Liver (tissue), 3 donors: ENCODE data around the gene A1CF.

Source experiments
- EGR1 ChIP-seq, 2 donors: IDR thresholded peaks; 2 replicates each; pipeline ENCODE4 v1.6.1; 2016 to 2018; ENCODE audit warnings: antibody characterized with exemption in 2 of 2, low read depth in 2 of 2
- HNF4G ChIP-seq: IDR thresholded peaks from 2 replicates; pipeline ENCODE4 v1.6.1; 2016; ENCODE audit warnings: antibody characterized with exemption
- NR2F2 ChIP-seq: IDR thresholded peaks from 2 replicates; pipeline ENCODE4 v1.6.1; 2016; ENCODE audit warnings: antibody characterized with exemption
- RAD21 ChIP-seq, 2 donors: IDR thresholded peaks; 2 replicates each; pipeline ENCODE4 v1.6.1; 2016; ENCODE audit warnings: antibody characterized with exemption in 2 of 2, mild to moderate bottlenecking in 2 of 2
- RXRA ChIP-seq, 2 donors: IDR thresholded peaks; 2 replicates each; pipeline ENCODE4 v1.6.1; 2017 to 2018; ENCODE audit warnings: antibody characterized with exemption in 2 of 2, mild to moderate bottlenecking in 1 of 2
- TAF1 ChIP-seq: conservative IDR thresholded peaks from 2 replicates; pipeline ENCODE4 v1.6.1; 2016; ENCODE audit warnings: antibody characterized with exemption, mild to moderate bottlenecking
- YY1 ChIP-seq: IDR thresholded peaks from 2 replicates; pipeline ENCODE4 v1.6.1; 2016; ENCODE audit warnings: antibody characterized with exemption, mild to moderate bottlenecking
- TF ChIP-seq, protein P1 (sequence below): fragments of 150-350 bp; IDR thresholded peaks from 2 replicates; pipeline ENCODE4 v1.5.1; 2017; ENCODE audit warnings: improper control_type of control experiment, low read depth, low read length; ENCODE audit not compliant: missing input control
- TF ChIP-seq, protein P2 (sequence below): IDR thresholded peaks from 2 replicates; pipeline ENCODE4 v1.6.1; 2016; ENCODE audit warnings: antibody characterized with exemption, mild to moderate bottlenecking
- TF ChIP-seq, protein P3 (sequence below): IDR thresholded peaks from 2 replicates; pipeline ENCODE4 v1.6.1; 2016; ENCODE audit warnings: antibody characterized with exemption
- TF ChIP-seq, protein P4 (sequence below): IDR thresholded peaks from 2 replicates; pipeline ENCODE4 v1.6.1; 2016; ENCODE audit warnings: antibody characterized with exemption
- donor health status: healthy.
- donor health status: healthy.

DNA sequence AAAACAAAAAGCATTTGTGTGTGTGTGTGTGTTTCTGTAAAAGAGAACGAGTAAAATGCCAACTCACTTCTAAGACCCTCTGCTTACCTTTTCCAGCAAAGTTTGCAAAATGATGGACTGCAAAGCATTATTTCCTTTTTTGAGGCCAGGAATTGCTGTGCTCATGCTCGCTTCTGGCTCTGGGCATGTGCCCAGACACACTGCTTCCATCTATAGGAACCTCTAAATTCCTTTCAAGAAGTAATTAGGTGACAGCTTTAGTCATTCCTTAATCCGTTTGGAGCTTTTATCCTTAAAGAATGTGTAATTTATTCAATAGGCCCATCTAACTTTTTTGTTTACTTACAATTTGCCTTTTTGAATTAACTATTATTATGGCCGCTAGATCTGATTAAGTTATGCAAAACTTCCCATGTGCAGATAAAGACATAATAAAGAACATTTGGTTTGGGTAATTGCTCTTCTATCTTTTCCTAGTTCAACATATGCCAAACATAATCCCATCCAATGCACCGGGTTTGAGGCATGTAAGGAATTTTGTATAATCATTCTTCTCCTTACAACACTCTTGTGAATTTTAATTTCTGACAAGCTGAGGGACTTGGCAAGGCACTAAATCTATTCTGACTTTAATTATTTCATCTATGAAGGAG, 34.7 kb downstream of the A1CF start:
- TF ChIP-seq, protein P1, sequence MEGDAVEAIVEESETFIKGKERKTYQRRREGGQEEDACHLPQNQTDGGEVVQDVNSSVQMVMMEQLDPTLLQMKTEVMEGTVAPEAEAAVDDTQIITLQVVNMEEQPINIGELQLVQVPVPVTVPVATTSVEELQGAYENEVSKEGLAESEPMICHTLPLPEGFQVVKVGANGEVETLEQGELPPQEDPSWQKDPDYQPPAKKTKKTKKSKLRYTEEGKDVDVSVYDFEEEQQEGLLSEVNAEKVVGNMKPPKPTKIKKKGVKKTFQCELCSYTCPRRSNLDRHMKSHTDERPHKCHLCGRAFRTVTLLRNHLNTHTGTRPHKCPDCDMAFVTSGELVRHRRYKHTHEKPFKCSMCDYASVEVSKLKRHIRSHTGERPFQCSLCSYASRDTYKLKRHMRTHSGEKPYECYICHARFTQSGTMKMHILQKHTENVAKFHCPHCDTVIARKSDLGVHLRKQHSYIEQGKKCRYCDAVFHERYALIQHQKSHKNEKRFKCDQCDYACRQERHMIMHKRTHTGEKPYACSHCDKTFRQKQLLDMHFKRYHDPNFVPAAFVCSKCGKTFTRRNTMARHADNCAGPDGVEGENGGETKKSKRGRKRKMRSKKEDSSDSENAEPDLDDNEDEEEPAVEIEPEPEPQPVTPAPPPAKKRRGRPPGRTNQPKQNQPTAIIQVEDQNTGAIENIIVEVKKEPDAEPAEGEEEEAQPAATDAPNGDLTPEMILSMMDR = no peak
- TF ChIP-seq TAF1 = no peak
- no peak for TF ChIP-seq RAD21 (IDR thresholded peaks at IDR 0.05)
- TF ChIP-seq, protein P2, sequence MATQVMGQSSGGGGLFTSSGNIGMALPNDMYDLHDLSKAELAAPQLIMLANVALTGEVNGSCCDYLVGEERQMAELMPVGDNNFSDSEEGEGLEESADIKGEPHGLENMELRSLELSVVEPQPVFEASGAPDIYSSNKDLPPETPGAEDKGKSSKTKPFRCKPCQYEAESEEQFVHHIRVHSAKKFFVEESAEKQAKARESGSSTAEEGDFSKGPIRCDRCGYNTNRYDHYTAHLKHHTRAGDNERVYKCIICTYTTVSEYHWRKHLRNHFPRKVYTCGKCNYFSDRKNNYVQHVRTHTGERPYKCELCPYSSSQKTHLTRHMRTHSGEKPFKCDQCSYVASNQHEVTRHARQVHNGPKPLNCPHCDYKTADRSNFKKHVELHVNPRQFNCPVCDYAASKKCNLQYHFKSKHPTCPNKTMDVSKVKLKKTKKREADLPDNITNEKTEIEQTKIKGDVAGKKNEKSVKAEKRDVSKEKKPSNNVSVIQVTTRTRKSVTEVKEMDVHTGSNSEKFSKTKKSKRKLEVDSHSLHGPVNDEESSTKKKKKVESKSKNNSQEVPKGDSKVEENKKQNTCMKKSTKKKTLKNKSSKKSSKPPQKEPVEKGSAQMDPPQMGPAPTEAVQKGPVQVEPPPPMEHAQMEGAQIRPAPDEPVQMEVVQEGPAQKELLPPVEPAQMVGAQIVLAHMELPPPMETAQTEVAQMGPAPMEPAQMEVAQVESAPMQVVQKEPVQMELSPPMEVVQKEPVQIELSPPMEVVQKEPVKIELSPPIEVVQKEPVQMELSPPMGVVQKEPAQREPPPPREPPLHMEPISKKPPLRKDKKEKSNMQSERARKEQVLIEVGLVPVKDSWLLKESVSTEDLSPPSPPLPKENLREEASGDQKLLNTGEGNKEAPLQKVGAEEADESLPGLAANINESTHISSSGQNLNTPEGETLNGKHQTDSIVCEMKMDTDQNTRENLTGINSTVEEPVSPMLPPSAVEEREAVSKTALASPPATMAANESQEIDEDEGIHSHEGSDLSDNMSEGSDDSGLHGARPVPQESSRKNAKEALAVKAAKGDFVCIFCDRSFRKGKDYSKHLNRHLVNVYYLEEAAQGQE = no peak
- TF ChIP-seq, protein P3, sequence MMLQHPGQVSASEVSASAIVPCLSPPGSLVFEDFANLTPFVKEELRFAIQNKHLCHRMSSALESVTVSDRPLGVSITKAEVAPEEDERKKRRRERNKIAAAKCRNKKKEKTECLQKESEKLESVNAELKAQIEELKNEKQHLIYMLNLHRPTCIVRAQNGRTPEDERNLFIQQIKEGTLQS = no peak
- no peak for TF ChIP-seq HNF4G
- TF ChIP-seq YY1 = no peak
- TF ChIP-seq NR2F2 = no peak
- TF ChIP-seq EGR1 (IDR thresholded peaks at IDR 0.05; ENCODE audit: low read depth in 2 of 2) = no peak
- TF ChIP-seq, protein P4, sequence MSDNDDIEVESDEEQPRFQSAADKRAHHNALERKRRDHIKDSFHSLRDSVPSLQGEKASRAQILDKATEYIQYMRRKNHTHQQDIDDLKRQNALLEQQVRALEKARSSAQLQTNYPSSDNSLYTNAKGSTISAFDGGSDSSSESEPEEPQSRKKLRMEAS = no peak
- TF ChIP-seq RXRA (IDR thresholded peaks at IDR 0.05) = no peak
